Activated T-cell treated with anti-CD3 and anti-CD28 coated beads, Interleukin-2, amount 50 U/mL, for 48 hours (primary cell): ENCODE measurements around the gene LRRTM2.
"Not testable (repeated sequence)": the region's sequence is repeated elsewhere in the genome, so short reads cannot be mapped to it uniquely, and the experiment has no call there.

Experiments used
- DNase-seq, 2 experiments: peaks; one replicate each; pipeline ENCODE4 v3.0.0-alpha.2; 2020

The LRRTM2 gene

GRCh38 chr5:138878437-138879235, 3.5 kb upstream of the LRRTM2 start:
- no peak for DNase-seq

- no peak for DNase-seq
These were observed 1.7 kb upstream of the LRRTM2 start for GRCh38 chr5:138876811-138877210.

- no peak for DNase-seq
These were observed 811 bp upstream of the LRRTM2 start for GRCh38 chr5:138875946-138876345.

DNA sequence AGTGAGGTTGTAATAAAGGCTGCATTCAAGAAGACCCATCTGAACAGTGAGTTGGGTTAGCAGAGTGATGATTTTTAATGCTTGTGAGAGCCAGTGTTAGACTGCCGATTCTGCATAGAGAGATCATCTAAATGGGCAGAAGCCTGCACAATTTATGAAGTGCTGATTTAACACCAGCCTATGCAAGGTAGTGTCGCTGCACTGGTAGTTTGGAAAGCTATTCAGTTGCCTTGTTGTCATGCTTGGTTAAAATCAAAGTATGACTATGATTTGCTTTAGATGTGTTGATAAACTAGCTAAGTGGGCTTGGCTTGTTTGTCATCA, 379 bp upstream of the LRRTM2 start:
- no peak for DNase-seq

DNA sequence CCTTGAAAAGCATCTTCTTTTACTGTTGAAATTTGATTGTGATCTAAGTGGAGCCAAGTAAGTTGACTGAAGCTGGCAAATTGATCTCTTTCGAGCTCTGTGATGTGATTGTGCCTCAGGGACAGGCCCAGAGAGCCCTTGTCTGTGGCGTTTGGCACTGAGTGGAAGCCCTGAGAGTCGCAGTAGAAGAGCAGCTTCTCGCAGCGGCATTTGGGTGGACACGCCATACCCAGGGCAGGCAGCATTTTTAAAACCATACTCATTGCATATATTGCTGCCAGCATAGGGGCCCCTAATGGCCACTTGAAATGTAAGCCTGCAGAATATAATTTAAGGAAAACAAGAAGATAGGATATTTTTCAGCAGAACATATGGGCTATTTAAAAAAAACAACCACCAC, 894 bp downstream of the LRRTM2 start:
- DNase-seq: no peak

DNA sequence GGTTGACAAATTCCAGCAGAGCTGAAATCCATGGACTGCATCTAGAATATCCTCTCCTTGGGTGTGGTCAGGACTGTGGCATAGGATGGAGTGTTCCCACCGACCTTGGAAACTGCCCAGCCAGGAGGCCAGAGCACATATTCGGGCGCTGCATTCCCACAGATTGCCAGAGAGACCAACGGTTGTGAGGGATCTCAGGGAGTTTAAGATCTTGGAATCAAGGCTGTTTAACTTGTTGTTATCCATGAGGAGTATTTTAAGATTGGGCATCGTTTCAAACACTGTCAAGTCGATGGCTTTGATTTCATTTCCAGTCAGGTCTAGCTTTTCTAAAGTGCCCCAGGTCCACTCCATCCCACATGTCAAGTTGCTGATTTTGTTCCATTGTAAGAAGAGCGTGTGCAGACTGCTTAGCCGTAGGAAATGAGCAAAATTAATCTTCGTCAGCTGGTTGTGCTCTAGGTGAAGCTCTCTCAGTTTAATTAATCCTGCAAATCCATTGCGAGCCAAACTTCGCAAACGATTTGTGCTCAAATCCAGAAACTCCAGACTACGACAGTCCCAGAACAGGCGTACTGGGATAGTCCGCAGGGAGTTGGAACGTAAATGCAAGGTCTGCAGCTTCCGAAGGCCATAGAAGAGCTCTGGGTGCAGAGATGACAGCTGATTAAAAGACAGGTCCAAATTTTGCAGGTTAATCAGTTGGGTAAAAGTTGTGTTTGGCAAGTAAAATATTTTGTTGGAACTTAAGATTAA, 1.5 kb downstream of the LRRTM2 start:
- DNase-seq: no peak

DNA sequence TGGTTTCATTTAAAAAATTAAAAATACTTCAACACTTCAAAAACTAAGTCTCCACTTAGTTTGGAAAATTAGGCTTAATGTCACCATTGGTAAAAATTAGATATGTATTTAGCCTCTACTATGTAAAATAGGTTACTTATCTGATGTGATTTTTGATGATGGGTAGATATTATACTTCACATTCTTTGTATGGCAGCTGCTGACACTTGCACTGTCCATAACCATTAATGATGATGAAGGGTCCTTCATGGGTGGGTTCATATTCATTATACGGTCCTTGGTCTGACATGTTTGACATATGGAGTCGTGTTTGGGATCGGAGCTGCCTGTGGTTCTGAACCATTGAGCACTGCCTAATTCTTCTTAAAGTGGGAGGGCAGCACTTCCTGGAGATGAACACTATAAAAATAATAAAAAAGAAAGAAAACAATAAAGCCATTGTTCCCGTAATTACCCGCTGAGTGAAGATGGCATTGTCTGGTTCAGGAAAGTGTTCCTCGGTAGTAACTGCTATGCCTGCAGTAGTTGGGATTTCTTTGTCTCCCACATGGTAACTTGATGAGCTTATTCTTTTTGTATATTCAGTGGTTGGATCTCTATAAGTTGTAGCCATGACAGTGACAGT, 2.2 kb downstream of the LRRTM2 start:
- DNase-seq: no peak

DNA sequence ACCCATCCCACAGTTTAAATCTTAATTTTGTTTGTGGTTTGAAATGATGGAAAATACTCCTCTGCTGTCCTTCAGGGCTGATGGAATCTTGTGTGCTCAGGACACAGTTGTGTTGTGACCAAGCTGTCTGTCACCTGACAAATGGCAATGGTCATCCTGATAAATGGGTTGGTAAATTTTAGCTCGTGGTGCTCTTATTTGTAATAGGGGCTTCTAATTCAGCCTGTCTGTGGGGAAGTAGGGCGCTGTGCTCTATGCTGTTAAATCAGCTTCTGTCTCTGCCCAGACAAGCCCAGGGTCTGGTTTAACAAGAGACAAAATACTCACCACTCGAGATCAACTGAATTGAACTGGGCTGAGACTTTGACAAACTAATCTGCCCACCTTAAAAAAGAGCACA, 4.5 kb downstream of the LRRTM2 start:
- no peak for DNase-seq

DNA sequence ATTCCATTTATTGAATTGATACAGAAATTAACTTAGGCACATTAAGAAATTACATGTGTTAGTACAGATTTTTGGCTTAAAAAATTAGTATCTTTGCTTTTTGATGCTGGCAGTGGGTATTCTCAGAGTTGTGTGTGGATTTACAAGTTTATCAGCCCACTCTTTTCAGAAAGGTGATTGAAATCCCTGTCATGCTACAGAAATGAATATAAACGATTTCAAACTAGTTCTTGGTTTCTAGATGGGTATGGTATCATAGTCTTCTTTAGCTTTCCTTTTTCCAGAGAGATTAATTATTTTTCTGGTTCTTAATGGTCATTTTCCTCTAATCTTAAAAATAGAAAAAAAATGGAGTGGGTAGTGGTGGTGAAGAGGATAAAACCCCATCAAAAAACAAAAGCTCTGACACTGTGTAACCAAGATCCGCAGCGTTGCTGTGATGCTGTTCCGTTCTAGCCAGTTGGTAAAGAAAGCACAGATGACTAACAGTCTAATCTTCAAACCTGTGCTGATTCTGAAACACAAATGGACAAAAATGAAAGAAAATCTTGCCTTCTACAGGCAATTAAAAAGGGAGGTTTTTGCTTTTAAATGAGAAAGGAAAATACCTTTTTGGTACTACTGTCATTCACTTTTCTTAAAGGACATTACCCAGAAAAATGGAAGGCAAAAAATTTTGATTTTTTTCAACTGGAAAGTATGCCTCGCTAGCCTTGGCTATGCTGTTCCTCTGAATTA, 5.2 kb downstream of the LRRTM2 start:
- peak in 1 of 2 experiments; percentile 27 for DNase-seq

DNA sequence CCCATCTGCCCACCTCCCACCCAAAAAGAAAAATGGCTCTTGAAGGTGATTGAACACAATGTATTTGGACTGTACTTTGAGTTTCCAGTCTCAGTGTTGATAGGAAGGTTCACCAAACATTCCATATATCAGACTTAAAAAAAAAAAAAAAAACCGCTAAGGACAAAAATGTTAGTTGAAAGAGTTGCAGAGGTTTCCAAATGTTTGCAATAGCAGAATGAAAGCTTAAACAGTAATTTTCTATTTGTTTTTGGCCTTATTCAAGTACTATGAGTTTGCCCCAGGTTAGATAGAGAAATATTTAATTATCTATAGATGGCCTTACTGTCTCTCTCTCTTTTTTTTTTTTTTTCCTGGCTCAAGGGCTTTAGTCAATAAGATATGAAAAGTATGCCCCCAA, 6.1 kb downstream of the LRRTM2 start:
- no peak for DNase-seq

- no peak for DNase-seq
These were observed 8.1 kb downstream of the LRRTM2 start for GRCh38 chr5:138867011-138867410.

DNA sequence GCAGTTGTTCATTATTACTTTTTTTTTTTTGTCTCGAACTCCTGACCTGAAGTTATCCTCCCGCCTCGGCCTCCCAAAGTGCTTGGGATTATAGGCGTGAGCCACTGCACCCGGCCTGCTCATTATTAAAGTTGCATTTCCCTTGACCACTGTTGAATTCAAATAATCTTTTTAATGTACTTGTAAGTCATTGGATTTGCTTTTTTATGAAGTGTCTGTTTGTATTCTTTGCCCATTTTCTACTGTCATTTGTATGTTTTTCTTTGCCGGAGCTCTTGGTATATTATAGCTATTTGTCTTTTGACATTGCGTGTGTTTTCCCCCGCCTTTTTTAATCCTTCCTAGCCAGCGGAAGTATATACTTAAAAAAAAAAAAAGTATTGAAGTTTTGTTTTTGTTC, 22.0 kb downstream of the LRRTM2 start:
- DNase-seq: no peak

DNA sequence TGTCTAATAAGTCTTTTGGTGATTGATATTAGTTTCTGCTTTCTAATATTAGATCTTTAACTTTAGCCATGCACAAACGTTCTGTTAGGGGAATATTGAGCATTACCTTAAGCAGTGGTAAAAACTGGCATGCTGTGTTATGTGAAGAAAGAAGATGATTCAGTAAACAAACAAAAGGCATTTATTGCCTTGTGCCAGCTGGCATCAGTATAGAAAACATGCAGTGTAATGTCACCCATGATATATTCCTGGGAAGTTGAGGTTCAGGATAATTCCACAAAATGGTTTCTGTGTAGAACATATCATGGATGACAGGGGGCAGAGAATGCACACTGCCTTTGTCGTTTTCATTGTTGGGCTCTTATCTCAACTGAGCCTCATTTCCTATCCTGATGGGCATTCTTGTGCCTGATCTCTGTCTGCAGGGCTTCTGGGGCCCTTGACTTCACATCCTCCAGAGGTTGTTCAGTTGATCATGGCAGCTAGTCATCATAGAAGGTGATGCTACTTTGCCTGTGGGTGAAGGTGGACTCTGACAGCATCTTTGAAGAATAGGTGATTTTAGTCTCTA, 24.2 kb downstream of the LRRTM2 start:
- no peak for DNase-seq

DNA sequence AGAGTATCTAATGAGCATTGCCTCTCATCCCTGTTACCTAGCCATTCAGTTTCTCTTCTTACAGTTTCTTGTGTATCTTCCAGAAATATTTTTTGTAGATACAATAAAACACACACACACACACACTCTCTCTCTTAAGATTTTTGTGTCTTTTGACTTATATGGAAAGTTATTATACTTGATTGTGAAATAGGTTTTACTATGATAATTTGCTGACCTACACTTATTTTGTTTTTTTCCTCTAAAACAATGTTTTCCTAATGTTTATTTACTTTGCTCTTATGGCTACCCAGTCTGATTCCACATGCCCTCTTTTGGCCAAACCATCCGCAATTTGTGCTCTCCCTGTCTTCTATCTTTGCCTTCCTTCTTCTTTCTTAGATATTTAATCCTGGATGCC, 25.3 kb downstream of the LRRTM2 start:
- DNase-seq: no peak

GRCh38 chr5:138849439-138849838, 25.7 kb downstream of the LRRTM2 start:
- DNase-seq: no peak

DNA sequence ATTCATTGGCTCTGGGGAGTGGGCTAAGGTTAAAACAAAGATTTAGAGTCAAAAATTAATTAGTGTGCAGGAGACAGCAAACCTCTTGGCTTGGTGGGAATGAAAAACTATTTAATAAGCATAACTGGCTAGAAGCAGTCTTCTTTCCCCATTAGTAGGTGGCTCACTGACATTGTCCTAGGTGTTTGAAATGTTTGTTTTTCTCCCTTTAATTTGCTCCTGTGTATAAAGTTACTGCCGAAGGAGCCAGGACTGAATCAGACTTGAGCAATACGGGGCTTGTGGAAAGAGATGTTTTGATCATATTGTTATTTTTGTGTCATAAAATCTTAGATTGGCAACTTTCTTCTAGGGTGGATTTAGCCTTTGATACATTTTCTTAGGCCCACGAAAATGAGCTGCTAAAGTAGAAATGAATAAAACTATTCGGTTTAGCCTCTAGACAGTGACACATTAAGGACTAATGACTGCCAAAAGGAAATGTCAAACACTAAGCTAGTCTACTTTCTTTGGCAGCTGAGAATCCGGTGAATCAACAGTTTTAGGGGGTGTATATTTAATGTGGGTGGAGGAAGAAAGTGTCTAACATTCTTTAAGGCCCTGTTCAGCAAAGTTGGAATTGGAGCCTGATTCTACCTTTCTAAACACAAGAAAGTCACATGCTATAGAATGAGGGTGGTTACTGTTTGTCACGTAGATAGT, 30.2 kb downstream of the LRRTM2 start:
- DNase-seq: no peak

DNA sequence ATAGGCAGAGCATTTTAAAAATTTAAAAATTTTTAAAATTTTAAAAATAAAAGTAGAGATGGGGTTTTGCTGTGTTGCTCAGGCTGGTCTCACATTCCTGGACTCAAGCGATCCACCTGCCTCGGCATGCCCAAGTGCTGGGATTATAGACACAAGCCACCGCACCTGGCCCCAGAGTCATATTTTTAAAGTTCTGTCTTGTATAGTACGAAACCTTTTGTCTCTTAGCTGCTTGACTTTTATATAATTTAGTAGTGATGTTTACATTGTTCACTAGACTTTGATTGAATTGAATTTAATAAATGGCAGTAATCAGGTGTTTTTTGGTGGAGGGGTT, 31.0 kb downstream of the LRRTM2 start:
- no peak for DNase-seq

DNA sequence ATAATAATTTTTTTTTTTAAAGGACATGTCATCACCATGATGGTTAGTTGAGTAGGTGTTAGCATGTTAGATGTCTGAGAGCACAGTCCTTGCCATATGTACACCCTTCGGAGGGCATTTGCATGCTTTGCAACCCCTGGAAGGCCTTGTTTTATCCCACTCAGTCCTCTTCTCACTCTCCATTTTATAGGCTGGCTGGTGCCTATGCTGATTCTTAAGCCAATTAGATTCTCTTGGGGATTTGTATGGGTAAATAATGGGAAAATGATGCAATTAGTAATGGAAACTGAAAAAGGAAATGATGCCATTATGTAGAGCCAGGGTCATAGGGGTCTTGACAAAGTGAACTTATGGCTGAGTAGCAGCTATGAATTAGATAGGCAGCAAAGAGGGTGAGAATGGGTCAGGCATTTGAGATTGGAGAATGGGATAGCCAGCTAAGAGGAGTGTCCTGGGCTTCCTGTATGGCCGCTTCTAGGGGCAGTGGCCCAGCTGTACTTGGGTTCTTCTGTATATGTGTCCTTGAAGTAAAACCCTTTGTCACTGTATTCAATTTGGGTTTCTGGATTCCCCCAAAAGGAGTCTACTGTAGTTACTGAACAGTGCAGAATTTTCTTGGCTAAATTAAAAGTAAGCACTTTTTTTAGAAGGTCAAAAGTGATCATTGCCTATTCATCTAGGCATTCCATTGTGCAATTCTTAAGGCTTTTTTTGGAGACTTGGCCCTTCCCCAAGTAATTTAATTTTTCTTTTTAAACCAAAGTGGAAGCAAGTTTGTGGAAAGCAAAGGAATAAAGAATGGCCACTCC, 31.6 kb downstream of the LRRTM2 start:
- DNase-seq: no peak

GRCh38 chr5:138841531-138841930, 33.6 kb downstream of the LRRTM2 start:
- no peak for DNase-seq

DNA sequence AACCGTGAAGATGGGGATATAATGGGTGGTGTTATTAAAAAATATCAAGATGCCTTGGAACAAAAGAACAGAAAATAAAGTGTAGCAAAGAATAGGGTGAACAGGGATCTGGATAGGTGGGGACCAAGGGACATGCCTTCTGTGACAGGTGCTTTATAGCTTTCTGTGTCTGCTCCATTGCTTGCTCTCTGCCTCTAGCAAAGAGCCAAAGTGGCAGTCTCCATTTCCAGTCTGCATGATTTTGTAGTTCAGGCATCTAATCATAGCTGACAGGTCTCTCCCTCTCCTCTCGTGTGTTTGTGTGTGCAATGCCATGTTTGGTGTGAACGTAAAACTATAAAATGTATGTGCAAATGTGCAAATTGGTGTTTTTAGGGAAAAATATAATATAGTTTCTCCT, 35.0 kb downstream of the LRRTM2 start:
- DNase-seq: no peak

DNA sequence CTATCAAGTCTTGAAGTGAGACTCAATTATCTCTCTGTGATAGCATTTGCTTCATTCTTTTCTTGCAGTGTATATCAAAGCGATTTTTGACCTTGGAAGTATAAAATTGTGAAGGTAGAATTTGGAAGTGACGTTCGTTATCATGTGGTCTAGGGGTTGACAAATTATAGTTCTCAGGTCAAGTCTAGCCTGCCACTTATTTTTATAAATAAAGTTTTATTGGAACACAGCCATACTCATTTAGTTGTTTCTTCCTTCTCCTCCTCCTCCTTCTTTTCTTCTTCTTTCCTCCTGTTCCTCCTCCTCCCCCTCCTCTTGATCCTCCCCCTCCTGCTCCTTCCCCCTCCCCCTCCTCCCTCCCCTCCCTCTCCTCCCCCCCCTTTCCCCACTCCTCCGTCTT, 38.0 kb downstream of the LRRTM2 start:
- DNase-seq: no peak

GRCh38 chr5:138834853-138835252, 40.3 kb downstream of the LRRTM2 start:
- DNase-seq: not testable (repeated sequence)
